ENCODE data around the gene PPP4C. TPM values are rescaled to one million over a fixed set of nuclear protein-coding genes. Genes with fewer than 3 reads are reported as not detected.

Gene PPP4C
- total and polyA plus RNA-seq, 3 donors from 2014 or later: 82.1 to 154 (median 109) TPM

DNA sequence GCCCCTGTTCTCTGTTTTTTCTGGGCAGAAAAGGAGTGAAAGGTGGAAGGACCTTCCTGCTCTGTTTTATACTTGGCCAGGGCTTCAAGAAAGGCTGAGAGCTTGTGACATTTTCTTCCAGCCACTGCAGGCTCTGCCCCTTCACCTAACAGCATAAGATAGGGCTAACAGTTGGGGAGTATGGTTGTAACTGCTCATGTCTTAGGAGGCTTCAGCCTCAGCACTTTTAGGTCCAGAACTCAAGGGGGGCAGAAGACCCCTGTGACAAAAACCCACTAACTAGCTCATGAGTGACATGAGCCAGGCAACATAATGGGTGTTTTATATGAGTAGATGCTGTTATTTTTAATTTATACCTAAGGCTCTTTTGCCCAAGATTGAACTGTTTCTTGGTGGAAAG lies 5.3 kb upstream of the PPP4C start:
- Histone ChIP-seq H3K4me1 (peaks cover 45% of the 10 kb centered on the region), H3K36me3 (ENCODE audit: low read depth, missing control alignments) (no peaks in the 10 kb centered on the region), H3K27ac (peak overlapping the region; percentile 61 to 68), H3K4me3 (no peak overlapping the region), H3K27me3 (no peaks in the 10 kb centered on the region), H3K9me3 (no peaks in the 10 kb centered on the region)
- intact Hi-C loops (cut with DNase I; ENCODE audit: low total_unique reads): no loop called here
- TF ChIP-seq POLR2A (IDR thresholded peaks at IDR 0.05): no peak
- TF ChIP-seq, protein P1, sequence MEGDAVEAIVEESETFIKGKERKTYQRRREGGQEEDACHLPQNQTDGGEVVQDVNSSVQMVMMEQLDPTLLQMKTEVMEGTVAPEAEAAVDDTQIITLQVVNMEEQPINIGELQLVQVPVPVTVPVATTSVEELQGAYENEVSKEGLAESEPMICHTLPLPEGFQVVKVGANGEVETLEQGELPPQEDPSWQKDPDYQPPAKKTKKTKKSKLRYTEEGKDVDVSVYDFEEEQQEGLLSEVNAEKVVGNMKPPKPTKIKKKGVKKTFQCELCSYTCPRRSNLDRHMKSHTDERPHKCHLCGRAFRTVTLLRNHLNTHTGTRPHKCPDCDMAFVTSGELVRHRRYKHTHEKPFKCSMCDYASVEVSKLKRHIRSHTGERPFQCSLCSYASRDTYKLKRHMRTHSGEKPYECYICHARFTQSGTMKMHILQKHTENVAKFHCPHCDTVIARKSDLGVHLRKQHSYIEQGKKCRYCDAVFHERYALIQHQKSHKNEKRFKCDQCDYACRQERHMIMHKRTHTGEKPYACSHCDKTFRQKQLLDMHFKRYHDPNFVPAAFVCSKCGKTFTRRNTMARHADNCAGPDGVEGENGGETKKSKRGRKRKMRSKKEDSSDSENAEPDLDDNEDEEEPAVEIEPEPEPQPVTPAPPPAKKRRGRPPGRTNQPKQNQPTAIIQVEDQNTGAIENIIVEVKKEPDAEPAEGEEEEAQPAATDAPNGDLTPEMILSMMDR (IDR thresholded peaks at IDR 0.05): no peak
- DNase-seq: no peak

DNA sequence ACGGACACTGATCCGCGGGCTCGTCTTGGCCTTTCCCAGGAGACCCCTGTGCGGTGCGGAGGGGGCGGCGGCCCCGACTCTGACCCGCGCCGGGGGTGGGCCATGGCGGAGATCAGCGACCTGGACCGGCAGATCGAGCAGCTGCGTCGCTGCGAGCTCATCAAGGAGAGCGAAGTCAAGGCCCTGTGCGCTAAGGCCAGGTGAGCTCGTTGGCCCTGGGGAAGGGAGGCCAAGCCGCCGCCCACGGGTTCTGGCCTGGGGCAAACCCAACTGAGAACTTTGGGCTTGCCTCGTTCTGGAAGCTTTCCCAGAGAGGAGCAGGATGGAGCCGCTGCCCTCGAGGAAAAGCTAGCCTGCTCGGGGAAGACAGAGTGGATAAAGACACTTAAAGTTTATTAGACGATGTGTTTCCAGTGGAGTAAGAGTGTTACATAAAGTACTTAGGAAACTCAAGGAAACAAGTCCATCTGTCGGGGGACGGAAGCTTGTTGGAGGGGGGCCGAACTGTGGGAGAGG lies 540 bp downstream of the PPP4C start:
- Histone ChIP-seq H3K27ac (peak overlapping the region; percentile 85 to 92), H3K4me3 (peak overlapping the region; percentile 99), H3K36me3 (ENCODE audit: low read depth, missing control alignments) (no peaks in the 10 kb centered on the region), H3K27me3 (no peaks in the 10 kb centered on the region), H3K4me1 (peaks cover 18% of the 10 kb centered on the region), H3K9me3 (no peaks in the 10 kb centered on the region)
- TF ChIP-seq, protein P1 (IDR thresholded peaks at IDR 0.05): no peak
- TF ChIP-seq POLR2A (IDR thresholded peaks at IDR 0.05): no peak
- DNase-seq: no peak
- WGBS, 2 donors: 1 to 2% methylated on average over 15 to 18 of the region's 33 CpGs
- intact Hi-C loops (cut with DNase I; ENCODE audit: low total_unique reads): no loop called here

DNA sequence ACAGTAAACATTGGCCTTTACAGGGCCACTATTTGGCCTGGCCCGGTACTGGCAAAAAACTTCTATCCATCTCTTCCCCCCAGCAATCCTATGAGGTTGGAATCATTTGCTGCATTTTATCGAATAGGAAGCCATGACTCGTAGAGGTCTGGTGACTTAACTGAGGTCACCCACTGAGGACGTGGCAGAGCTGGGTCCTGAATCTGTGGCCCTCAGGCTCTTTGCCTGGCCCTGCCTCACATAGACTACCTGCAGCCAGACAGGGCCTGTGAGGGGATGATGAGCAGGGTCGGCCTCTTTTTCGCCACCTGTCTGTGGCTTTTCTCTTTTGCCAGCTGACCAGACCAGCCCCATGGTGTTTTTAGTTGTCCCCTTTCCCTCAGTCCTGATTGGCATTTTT lies 1.9 kb downstream of the PPP4C start:
- Histone ChIP-seq H3K4me1 (peaks cover 16% of the 10 kb centered on the region), H3K4me3 (no peak overlapping the region), H3K36me3 (ENCODE audit: low read depth, missing control alignments) (no peaks in the 10 kb centered on the region), H3K9me3 (no peaks in the 10 kb centered on the region), H3K27me3 (no peaks in the 10 kb centered on the region), H3K27ac (no peak overlapping the region)
- intact Hi-C loops (cut with DNase I; ENCODE audit: low total_unique reads): no loop called here
- DNase-seq: no peak
- 77 to 81% methylated on average over 6 of the region's 6 CpGs for WGBS, 2 donors
- TF ChIP-seq, protein P1 (IDR thresholded peaks at IDR 0.05): no peak
- no peak for TF ChIP-seq POLR2A (IDR thresholded peaks at IDR 0.05)

DNA sequence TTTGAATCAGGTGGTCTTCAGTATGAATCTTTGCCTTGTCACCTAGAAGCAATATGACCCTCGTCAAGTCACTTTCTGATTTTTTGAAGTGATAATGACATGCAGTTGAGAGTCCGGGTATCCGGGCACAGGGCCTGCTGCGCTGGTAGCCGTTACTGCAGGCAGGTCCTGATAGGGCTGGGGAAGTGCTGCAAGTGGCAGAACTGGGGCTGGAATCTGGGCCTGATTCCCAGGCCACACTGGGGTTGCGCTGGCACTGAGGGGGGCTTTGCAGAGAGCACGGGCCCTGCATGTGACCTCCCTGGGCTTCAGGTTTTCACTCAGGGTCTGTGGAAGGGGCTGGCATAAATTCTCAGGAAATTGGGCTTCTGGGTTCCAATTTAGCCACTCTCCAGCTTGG lies 3.0 kb downstream of the PPP4C start:
- Histone ChIP-seq H3K4me3 (no peak overlapping the region), H3K27me3 (no peaks in the 10 kb centered on the region), H3K27ac (no peak overlapping the region), H3K4me1 (peaks cover 16% of the 10 kb centered on the region), H3K9me3 (no peaks in the 10 kb centered on the region), H3K36me3 (ENCODE audit: low read depth, missing control alignments) (no peaks in the 10 kb centered on the region)
- no peak for DNase-seq
- intact Hi-C loops (cut with DNase I; ENCODE audit: low total_unique reads): no loop called here
- TF ChIP-seq, protein P1 (IDR thresholded peaks at IDR 0.05): no peak
- no peak for TF ChIP-seq POLR2A (IDR thresholded peaks at IDR 0.05)
- WGBS, 2 donors: 61 to 79% methylated on average over 6 to 7 of the region's 7 CpGs

DNA sequence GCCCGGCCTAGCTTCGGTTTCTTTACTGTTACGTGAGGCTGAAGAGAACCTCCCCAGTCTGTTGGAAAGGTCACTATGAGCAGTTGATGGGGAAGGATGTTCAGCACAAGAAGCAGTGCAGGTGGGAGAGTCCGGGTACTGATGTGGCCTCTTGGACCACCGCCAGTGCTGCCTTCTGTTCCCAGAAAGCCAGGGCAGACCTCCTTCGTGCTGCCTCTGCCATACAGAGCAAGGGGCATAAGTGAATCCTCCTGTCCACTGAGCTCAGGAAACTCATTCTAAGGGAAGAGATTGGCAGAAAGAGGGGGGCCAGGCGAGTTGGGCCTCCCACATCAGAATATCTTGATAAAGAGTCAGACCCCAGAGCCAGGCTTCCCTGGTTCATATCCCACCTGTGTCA lies 3.7 kb downstream of the PPP4C start:
- no peak for DNase-seq
- Histone ChIP-seq H3K36me3 (ENCODE audit: low read depth, missing control alignments) (no peaks in the 10 kb centered on the region), H3K27ac (no peak overlapping the region), H3K9me3 (no peaks in the 10 kb centered on the region), H3K4me1 (peaks cover 16% of the 10 kb centered on the region), H3K27me3 (no peaks in the 10 kb centered on the region), H3K4me3 (no peak overlapping the region)
- intact Hi-C loops (cut with DNase I; ENCODE audit: low total_unique reads): no loop called here
- 78 to 80% methylated on average over 5 to 7 of the region's 7 CpGs for WGBS, 2 donors
- TF ChIP-seq, protein P1 (IDR thresholded peaks at IDR 0.05): no peak
- TF ChIP-seq POLR2A (IDR thresholded peaks at IDR 0.05): no peak
